MV-4-11 (cell line): Measurements from ENCODE around the gene LIF.

Source experiments
- DNase-seq: peaks from one replicate; lab custom pipeline; 2025; lab: John Stamatoyannopoulos, UW

Gene LIF

GRCh38 chr22:30284172-30284571 is 37.6 kb upstream of the LIF start:
- DNase-seq, result no peak

DNA sequence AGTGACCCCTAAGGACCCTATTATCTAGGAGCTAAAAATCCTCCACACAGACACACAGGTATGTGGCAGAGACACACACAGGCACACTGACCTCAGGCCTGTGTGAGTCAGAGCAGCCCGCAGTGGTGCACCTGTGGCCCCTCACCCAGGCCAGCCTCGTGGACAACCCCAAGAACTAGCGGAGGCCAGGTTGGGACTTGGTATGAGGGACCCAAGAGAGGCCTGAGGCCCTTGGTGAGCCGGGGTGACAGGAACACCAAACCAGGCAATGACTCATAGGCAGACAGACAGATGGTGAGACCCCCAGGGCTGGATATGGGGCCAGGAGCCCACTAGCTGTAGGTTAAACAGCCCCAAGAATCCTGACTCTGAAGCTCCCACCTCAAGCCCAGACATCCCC is 36.8 kb upstream of the LIF start:
- DNase-seq, result no peak

- peak; percentile 48 for DNase-seq
Observed at GRCh38 chr22:30282616-30283046, 36.1 kb upstream of the LIF start.

- no peak for DNase-seq
Observed at GRCh38 chr22:30280505-30280904, 33.9 kb upstream of the LIF start.

DNA sequence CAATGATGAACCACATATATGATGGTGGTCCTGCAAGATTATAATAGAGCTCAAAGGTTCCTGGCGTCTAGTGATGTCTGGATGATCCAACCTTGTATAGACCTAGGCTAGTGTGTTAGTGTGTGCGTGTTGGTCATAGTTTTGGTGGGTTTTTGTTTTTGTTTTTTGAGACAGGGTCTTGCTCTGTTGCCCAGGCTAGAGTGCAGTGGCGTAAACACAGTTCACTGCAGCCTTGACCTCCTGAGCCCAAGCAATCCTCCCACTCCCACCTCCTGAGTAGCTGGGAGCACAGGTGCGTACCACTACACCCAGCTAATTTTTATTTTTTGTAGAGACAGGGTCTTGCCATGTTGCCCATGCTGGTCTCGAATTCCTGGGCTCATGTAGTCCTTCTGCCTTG is 33.4 kb upstream of the LIF start:
- DNase-seq, result no peak

- peak; percentile 86 for DNase-seq
Observed at GRCh38 chr22:30279046-30279788, 32.7 kb upstream of the LIF start.

DNA sequence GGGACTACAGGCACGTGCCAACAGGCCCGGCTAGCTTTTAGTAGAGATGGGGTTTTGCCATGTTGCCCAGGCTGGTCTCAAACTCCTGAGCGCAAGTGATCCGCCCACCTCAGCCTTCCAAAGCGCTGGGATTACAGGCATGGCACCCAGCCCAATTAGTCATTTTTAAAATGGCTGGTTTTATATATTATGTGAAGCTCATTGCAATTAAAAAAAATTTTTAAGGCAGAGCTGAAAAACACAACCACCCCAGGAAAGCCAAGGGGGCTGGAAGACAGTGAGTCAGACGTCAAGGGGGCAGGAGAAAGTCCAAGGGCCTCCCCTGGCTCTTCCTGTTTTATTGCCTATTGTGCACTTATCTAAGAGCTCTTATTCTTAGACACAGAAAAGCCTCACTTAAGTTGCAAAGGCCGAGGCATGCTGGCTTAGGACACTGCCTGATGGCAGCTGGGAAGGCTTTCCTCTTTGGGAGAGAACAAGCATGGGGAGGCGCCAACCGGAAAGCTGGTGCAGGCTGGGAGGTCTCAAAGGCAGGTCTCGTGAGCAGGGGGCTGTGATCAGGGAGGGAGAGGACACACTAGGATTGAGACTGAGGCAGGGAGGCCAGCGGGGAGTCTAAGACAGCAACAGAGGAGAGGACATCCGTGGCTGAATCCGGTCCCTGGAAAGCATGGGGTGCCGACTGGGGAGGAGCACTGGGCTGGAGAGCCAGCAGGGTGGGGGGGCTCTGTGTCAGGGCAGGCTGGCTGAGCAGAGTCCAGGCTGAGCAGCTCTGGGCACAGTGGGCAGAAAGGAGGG is 31.2 kb upstream of the LIF start:
- DNase-seq, result peak; percentile 76

DNA sequence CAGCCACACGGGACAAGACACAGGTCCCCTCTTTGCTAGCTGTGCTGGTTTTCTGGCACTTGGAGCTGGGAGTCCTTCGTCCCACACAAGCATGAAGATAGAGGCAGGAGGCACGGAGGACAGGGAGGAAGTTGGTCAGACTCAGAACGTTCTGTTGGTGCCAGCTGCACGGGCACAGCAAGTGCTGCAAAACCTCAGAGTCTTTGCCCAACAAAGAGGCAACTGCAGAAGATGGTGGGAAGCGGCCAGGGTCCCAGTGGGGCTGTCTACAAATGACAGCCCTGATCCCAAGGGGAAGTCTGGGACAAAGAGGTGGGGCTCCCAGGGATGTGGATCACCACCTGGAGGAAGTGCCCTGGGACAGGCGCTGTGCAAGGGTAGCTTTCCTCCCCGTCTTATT is 29.5 kb upstream of the LIF start:
- peak; percentile 25 for DNase-seq

DNA sequence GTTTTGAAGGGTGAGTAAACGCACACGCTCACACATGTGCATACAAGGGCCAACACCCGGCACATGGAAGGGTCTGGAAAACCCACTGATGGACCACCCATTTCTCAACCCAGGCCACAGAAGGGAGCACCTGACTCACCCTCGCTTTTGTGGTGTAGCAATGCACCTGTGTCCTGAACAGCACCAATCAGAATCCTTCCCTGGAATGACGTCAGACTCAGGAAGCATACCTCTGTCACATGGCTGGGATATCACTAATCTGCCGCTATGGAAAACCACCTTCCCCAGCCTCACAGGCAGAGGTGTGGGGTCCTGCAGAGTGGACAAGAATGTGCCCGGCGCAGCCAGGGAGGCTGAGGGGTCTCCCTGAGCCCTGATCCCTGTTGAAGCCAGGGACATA is 29.1 kb upstream of the LIF start:
- DNase-seq, result no peak

DNA sequence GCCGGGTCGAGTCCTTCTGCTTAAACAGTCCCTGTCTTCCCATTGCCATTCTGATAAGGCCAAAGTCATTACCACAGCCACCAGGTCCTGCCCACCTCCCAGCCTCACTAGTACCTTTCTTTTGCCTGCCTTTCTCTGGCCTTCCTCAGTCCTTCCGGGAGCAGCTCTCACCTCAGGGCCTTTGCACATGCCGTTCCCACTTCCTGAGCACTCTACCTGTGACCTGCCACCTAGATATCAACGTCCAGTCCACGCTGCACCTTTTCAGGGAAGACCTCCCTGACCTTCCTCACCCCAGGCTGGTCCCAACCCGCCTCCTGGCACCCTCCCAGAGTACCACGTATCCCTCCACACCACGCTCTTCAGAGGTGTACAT is 27.9 kb upstream of the LIF start:
- DNase-seq, result no peak

- no peak for DNase-seq
Observed at GRCh38 chr22:30273711-30274436, 27.3 kb upstream of the LIF start.

DNA sequence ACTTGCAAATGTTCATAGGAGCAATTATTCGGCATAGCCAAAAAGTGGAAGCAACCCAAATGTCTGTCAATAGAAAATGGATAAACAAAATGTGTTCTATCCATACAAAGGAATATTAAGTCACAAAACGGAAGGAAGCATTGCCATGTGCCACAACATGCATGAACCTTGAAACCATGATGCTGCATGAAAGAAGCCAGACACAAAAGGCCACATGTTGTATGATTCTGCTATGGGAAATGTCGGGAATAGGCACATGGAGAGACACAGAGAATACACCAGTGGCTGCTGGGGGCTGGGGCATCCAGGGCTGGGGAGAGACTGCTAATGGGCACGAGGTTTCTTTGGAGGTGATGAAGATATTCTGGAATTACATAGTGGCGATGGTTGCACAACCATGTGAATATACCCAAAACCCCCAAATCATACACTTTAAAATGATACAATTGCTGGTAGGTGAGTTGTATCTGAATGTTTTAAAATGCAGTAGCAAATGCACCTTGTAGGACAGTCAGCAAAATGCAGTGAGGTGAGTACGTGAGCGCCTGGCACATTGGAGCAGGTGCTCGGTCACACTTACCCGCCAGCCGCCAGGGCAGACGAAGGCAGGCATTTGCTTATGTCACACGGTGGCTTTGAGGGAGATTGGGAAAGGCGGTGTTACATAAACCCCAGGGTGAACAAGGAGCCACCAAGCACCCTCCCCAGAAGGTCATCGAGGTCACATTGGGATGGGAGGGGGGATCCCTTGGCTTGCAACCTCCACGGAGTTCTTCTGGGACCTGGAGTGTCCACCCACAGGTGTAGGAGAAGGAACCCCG is 26.4 kb upstream of the LIF start:
- DNase-seq, result peak; percentile 66

- DNase-seq, result peak; percentile 95
Observed at GRCh38 chr22:30270832-30271231, 24.3 kb upstream of the LIF start.

- DNase-seq, result no peak
Observed at GRCh38 chr22:30268331-30268730, 21.8 kb upstream of the LIF start.

- peak; percentile 67 for DNase-seq
Observed at GRCh38 chr22:30267382-30268302, 21.1 kb upstream of the LIF start.

DNA sequence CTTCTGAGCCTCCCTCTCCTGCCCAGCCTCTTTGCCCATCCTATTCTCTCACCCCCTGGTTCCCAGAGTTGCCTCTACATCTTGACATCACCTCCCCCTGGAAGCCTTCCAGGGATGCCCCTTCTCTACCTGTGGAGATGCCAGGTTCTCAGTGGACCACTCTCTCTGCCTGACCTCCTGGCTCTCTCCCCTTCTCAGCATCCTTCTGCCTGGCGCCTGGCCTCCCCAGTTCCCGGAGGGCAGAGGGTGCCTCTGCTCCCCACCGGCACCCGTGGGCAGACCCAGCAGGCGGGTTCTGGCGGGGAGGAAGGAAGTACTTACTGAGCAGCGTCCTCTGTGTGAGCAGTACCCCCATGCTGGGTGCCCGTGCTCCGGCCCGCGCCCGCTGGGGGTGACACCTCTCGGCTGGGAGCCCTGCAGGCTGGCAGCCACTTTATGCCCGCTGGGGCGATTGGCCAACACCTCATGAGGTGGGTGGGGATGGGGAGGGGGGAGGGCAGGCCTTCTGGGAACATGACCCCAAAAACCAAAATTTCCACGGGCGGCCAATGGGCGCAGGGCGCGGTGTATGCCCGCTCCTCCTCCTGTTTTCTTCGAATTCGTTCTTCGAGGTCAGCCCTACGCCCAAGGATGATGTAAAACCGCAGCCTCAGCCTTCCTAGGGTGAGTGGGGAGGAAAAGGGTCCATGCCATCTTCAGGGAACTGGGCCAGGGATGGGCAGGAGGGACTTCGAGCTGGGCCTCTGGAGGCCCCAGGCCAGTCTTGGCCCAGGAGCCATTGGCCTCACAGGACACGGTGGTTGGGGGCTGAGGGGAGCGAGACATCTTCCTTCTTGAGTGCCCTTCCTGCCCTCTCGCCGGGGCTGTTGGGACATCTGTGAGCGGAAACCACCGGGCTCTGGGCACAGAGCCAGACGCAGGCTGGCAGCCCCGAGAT is 20.2 kb upstream of the LIF start, which contains the start of gene OSM:
TSS of gene OSM (minus strand) at position 407 of the 937 bp plus-strand sequence. CDS start at position 355, 52 bp downstream.
- DNase-seq, result peak; percentile 92

DNA sequence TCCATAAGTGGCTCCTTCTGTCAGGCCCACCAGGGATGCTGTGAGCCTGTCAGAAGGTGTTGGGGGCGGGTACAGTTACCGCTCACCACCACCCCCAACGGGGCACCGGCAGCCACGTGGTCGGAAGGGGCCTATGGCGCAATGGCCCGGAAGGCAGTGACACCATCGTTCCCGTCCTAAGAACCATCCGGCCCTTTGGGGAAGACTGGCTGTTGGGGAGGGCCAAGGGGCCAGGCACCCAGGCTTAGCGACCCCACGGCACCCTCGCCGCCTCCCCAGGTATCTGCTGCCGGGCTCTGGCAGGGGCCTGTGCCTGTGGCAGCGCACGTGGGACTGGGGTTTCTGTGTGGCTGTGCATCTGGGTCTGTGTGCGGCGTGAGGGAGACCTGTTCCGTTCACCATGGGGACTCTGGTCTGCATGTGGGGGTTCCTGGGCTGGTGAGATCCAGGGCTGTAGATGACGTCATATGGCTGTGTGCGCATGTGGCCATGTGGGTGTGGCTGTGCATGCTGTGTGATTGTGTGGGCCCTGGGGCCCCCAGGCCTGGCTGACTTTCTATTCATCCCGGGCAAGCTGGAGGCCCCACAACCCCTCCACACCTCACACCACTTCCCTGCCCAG is 19.4 kb upstream of the LIF start:
- peak; percentile 87 for DNase-seq

DNA sequence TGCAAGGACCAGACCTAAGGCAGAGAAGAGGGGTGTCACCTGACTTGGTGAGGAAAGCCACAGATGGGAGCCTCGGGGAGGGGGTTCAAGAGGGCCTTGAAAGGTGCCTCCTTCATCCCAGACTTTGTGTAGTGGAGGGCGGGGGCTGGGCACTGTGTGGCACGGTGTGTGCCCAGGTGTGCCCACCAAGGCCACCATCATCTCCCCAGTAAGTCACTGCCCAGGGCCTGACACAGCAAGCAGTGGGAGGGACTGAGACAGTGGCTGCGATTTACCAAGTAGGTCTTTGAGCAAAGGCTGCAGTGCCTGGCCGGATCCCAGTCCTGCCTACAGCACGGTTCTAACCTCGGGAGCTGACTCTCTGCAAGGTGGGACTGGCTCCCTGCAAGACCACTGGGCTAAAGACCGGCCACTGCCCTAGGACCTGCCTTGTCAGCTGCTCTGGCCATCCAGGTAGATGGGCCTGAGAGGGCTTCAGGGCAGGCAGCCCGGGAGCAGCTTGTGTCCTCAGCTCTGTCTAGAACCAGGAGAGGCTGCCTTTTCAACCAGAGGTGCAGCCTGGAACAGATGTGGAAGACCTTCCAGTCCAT is 18.7 kb upstream of the LIF start:
- DNase-seq, result no peak

GRCh38 chr22:30263883-30264282 is 17.3 kb upstream of the LIF start:
- no peak for DNase-seq
